GM21515 (cell line): Measurements from ENCODE around the gene CNTN4.
"Not testable (repeated sequence)": the region's sequence is repeated elsewhere in the genome, so short reads cannot be mapped to it uniquely, and the experiment has no call there.

ENCODE experiments used
- ATAC-seq: cut with Tn5 transposase; IDR thresholded peaks from one replicate; pipeline ENCODE4 v1.9.1; 2021; ENCODE audit not compliant: unreplicated experiment

CNTN4 gene

DNA sequence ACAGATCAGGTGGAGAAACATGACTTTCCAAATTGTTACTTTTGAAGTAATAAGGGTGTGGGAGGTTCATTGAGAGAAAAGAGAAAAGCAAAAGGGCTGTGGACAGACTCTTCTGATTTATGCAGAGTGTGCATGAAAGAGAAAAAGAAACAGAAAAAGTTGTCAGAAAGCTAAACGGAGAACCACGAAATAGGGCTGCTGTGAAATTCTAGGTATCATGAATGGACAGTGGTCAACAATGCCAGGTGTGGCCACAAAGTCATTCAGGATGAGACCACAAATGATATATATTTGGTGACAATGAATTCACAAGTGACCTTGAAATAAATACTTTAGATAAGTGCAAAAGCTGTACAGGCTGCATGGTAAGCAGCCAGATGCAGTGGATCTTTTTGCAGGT lies 841.4 kb downstream of the CNTN4 start:
- ATAC-seq = peak; percentile 59

DNA sequence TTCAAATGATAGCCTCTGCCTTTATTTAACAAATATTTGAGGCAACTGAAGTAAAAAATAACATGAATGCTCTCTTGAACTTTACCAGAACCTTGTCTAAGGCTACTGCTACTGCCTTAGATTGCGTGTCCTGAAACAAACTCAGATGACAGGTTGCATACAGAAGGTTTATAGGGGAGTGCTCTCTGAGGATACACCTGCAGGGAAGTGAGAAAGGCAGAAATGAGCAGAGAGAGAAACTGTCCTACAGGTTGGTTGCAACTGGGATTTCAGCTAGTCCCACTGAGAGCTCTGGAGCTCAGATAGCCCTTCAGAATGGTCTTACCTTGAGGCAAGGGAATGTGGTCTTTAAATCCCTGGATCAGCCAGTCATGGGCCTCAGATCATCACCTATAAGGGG lies 846.0 kb downstream of the CNTN4 start:
- peak; percentile 91 for ATAC-seq

DNA sequence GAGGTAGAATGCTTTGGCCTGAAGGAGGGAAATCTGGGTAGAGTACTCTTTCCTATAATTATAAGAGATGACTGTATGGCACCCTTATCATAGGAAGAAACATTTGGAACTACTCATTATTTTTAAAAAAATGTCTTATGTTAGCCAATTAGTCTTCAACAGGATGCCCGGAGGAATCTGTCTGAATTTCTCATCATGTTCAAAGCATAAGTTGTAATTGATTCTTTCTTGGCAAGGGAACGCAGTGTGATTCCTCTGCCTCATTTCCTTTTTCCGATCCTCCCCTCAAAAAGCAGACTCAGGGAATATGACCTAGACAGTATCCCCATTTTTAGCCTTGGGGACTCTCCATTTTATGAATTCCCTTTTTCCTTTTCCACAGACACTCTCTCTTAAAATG lies 846.5 kb downstream of the CNTN4 start:
- ATAC-seq = no peak

DNA sequence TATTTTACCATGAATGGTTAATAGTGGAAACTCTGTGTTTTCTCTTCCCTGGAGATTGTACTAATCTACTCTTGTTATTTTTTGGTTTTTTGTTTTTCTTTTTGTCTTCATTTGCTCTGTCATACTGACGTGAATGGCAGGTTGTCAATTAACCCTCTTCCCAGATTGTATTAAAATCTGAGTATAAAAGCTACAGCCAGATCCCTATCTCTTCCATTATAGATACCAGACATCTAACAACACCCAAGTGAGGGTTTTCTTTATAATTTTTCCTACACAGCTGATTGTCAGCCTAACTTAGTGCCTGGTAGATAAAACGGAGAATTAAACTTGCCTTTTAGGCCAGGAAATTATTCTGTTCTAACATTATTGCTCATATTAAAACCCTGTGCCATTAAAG lies 848.9 kb downstream of the CNTN4 start:
- no peak for ATAC-seq

DNA sequence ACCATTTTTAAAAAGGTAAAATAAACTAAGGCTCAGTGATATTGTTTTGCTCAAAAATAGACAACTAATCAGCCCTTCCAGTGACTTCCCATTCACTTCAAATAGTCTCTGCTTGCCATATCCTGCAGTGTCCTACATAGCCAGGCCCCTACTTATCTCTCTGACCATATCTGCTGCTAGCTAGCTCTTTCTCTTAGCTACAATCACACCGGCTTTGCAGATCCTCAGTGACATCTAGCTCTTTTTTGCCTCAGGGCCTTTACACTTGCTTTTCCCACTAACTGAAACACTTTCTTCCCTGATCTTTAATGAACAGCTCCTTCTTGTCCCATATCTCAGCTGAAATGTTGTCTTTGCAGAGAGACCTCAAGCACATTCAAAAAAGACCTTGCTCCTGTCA lies 850.2 kb downstream of the CNTN4 start:
- ATAC-seq = no peak

DNA sequence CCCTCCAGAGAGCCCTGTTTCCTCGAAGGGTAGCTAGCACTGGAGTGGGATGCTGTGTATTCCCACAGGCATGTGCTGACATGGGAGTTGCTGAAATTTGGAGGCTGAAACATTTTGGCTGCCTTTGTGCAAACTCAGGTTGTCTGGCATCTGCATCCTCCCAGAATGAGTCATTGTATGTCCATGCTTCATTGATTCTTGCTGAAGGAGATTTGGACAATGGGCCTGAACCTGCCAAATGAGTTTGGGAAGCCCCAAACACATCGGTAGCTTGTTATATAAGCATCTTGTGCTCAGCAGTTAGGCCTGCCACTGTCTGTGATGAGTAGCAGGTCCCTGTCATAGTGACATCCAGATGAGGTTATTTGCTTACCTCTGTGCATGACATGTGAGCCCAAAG lies 851.5 kb downstream of the CNTN4 start:
- ATAC-seq = no peak

DNA sequence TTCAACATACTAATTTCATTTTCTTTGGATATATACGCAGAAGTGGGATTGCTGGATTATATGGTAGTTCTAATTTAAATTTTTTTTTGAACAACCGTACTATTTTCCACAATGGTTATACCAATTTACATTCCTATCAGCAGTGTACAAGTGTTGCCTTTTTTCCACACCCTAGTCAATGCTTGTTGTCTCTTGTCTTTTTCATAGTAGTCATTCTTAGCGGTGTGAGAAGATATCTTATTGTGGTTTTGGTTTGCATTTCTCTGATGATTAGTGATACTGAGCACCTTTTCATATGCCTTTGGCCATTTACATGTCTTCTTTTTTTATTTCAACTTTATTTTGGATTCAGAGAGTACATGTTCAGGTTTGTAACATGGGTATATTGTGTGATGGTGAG lies 858.4 kb downstream of the CNTN4 start:
- no peak for ATAC-seq

DNA sequence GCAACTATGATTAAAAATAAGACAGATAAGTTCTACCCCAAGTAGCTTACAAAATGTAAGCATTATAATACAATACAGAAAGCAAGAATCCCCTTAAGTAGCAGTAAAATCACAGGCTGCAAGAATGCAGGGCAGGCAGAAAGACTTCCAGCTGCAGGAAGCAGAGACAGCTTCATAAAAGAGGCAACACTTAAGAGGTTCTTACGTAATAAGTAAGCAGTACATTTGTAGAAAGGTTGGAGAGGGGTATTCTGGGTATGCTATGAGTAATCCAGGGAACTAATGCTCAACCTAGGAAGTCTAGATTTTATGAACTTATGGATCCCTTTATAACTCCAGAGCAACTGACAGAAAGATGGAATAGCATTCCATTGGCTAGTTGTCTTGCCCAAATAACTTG lies 859.9 kb downstream of the CNTN4 start:
- no peak for ATAC-seq

DNA sequence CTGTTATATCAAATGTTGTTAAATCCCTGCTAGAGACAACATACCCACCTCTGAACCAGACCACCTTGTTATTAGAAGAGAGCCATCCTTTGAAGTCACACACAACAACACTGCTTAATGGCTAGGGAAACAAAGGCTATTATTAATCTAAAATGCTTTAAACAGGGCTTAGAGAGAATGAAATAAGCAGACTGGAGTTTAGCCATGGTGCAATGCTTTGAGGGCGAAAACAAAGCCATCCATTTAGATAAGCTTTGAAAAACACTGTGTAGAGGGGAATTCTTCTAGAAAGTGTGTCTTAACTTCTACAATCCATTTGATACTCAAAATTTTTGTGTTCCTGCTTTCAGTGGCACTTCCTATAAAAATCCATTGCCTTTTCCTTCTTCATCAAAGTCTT lies 862.9 kb downstream of the CNTN4 start:
- no peak for ATAC-seq

DNA sequence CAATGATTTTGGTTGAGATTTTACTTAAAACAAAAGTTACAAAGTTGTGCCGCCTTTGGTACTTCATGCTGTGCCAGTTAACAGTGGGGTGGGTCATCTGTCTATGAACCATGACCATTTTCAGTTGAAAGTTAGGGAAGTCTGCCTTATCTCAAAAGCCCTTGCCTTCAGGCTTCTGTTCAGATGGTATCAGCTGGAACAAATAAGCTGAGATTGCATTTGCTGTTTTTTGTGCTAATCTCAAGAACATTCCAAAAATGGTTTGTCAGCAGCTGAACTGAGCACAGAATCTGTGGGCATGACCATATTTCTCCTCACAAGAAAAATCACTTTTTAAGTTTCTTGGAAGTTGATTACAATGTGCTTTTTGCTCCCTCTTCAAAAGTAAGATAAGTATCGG lies 869.2 kb downstream of the CNTN4 start:
- no peak for ATAC-seq

DNA sequence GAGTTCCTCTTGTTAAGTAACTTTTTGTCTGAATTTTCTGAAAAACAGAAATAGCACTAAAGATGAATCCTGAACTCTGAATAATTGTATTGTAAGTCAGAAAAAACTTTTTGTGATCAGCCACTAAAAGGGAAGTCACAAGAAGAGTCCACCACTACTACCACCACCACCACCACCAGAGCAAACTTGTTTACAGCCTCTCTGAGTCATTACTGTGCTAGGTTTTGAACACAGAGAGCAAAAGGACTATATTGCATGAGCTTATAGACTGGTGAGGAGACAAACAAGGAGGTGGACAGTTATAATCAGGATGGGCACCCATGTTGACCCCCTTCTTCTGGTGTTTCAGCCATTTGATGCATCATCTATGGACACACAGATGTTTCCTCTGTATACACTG lies 869.8 kb downstream of the CNTN4 start:
- ATAC-seq = no peak

DNA sequence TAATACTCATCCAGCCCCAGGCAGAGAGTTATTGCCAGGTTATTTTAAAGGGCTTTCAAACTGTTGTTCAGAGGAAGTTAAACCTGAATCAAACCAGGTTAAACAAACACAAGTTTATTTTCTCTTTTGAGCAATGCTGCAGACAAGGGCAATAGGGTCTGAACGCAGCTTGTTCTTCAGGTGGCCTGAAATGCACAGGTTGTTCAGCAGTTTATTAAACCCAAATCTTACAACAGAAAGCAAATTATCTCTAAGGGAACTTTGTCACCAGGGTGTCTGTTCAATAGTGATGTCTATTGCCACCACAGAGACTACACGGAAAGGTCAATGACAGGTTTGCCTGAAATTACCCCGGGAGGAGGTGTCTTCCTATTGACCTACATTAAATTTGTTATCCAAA lies 877.5 kb downstream of the CNTN4 start:
- ATAC-seq = no peak

DNA sequence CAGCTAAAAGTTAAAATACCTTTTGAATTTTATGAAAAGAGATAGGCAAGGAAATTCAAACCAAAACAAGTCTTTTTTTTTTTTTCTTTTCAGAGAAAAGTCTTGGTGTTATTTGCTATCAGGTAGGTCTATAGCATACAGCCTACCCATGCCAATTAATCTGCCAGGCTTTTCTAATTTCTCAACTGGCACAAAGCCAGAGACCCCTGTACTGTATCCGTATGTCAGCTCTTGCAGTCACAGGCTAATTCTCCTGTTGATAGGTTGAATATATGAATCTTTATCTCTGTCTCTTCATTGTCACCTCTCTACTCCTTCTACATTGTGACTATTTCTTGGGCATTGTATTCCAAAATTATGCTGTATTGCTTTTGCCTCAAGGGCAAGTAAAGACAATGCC lies 878.1 kb downstream of the CNTN4 start:
- ATAC-seq = no peak

DNA sequence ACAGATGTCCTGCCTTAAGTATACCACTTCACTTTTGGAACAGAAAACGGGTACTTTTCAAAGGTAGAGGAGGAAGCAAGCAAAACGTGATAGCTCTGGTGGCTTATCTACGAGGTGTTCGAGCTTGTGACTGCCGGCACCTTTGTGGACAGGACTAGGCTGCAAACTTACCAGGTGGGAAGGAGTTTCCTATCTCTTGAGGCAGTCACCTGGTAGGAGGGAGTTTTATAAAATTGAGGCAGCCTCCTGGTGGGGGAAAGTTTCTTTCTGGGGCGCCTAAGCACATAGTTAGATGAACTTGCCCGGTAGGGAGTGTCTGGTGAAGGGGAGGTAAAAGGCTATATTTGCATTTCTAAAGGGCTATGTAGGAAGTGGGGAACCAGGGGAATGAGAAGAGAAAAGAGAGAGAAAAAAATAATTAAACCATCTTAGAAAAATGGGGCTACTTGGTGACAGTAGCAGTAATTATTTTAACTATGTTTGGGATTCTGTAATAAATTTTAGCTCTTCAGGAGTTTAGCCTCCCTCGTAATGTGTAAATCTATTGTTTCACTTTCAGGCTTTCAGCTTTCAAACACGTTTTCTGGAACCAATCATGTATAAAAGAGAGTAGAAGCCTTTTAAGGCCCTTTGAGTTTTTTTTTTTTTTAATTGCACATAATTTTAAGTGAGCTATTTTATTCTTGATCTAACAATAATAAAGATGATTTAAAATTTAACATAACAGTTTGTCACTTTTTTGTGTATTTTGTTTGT lies 880.5 kb downstream of the CNTN4 start:
- ATAC-seq = no peak

DNA sequence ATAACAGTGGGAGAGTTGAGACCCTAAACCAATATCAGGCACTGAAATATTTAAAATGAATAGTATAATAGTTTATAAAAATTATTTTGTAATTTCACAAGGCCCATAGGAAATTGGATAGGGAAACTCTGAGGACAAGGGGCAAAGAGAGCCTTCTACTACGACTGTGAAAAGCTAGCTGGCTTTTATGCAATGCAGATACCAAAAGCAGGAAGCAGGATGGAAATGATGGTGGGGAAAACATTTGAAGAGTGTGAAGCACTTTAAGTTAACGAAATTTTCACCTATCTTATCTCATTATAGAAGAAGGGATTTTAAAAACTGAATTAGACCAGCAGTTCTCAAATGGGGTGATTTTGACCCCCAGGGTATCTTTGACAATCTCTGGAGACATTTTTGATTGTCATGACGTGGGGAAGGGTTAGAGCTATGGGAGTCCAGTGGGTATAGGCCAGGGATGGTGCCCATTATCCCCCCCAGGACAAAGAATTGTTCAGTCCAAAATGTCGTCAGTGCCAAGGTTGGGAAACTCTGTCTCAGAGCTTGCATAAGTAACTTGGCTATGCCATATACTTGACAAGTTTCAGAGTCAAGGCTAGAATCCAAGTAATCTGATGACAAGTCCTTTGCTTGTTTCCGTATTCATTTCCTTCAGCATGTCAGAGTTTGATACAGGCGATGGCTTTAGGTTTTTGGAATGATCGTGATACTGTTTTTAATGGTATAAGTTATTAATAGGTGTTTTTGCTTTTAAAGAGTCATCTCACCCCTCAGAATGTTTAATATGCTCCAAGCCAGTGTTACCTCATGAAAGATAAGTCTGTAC lies 885.6 kb downstream of the CNTN4 start:
- ATAC-seq = no peak

DNA sequence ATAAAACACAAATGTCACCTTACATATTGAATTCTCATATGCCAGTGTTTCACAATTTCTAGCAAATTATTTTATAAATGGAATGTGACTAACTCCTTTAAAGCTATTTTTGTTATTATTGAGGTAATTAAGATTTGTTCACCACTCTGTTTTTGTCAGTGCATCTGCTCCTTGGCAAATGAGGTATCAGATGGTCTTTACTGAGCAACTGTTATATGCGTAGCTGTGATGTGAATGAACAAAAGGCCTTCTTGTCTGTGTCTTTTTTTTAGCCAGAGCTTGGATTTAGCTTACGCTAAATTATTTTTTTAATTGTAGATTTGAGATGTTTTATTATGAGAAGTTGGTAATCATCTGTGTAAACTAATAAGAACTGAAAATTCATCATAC lies 886.2 kb downstream of the CNTN4 start:
- no peak for ATAC-seq

DNA sequence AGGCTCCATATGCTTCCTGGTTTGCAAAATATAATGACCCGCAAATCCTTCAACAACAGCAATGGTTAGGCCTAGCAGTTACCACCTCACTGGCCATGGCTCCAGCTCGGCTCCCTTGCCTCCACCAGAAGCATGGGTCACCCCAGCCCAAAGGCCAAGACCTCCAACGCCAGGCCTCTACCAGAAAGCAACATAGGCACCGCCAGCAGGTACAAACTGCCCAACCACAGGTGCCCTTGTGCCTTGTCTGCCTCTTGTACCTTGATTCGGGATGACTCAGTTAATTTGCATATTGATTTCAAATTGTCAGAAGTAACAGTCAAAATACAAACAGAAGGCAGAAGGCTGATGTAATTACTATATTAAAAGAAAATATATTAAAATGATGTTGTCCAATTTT lies 886.8 kb downstream of the CNTN4 start:
- ATAC-seq = no peak

DNA sequence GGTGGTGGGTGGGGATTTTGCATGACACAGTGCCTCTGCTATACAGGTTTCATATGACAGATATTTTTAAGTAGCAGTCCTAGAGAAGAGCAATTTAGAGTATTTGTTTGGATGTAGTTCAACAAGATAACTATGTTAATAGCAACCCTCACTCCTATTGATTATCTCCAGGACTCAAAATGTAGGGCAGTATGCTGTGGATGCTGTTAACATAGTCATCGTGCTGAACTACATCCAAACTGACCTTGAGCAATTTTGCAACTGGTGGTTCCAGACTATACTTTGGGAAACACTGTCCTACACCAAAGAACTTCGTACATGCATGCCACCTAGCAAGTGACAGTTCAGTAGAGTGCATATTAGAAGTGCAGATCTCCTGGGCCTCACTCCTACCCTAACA lies 893.9 kb downstream of the CNTN4 start:
- ATAC-seq = no peak

DNA sequence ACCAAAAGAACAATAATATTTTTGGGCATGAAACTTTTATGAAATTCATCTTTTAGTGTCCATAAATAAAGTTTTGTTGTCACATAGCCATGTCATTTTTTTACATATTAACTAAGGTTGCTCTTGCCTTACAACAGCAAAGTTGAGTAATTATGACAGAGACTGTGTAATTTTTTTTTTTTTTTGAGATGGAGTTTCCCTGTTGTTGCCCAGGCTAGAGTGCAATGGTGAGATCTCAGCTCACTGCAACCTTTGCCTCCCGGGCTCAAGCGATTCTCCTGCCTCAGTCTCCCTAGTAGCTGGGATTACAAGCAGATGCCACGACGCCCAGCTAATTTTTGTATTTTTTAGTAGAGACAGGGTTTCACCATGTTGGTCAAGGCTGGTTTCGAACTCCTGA lies 894.5 kb downstream of the CNTN4 start:
- not testable (repeated sequence) for ATAC-seq

DNA sequence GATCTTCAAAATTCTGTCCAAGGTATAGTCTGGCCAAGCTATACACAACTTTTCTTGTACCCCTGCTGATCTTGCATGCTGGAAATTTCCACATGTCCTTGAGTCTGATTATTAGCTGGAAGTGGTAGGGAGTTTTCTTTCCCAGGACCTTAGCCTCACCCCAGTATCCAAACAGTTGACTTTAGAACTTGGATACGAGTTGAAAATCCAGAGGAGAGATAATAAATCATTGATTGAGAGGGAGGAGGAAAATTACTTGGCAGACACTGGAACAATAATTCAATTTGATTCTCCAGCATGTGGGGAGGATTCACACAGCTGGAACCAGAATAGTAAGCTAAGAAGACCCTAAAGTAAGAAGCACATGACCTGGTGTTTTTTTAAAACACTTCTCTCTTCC lies 895.1 kb downstream of the CNTN4 start:
- ATAC-seq = no peak

DNA sequence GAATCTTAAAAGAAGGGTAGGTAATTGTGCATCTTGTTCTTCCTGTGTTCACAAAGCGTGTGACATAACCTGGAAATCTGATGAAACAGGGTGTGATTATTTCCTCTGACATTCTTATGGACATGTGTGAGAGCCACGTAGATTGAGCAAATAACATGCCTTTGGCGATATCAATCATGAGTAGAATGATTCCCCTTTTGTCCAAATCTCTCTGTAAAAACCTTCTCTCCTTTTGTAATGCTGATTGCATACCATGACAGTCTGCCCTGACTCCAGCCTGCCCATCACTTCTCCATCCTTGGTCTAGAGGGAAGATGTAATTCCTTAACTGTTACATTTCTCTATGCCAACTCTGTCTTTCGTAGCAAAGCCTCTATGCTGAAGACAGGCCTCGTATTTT lies 896.5 kb downstream of the CNTN4 start:
- ATAC-seq = no peak

DNA sequence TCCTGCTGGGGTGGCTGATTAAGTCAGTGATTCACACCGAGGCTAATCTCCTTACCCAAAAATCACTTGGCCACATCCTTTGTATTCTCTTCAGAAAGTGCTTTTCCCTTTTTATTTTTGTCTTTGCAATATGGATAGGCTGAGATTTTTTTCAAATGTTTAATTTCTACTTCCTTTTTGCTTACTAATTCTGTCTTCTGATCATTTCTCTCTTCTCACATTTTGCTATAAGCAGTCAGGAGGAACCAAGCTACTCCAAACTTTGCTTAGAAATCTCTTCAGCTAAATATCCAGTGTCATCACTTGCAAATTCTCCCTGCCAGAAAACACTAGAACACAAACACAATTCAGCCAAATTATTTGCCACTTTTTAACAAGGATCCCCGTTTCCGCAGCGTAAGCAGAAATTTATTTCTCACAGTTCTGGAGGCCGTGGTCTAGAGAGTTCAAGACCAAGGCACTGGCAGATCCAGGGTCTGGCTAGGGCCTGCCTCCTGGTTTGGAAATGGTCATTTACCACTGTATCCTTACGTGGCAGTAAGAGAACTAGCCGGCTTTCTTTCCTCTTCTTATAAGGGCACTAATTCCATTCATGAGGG lies 906.6 kb downstream of the CNTN4 start:
- ATAC-seq = no peak
